Head of caudate nucleus (tissue), 42 donors: ENCODE results near the gene SPATA32.
"Not testable (repeated sequence)": the region's sequence is repeated elsewhere in the genome, so short reads cannot be mapped to it uniquely, and the experiment has no call there.

Experiments
- DNase-seq, 42 donors: peaks; one replicate each; pipeline versions ENCODE4 v3.0.0 to v3.0.0-alpha.2; 2020 to 2021; ENCODE audit warnings: mixed read lengths in 7 of 42
- intact Hi-C: fragments of 100-400 bp; cut with DNase I; formaldehyde crosslinking; loops from one replicate; pipeline ENCODE4 v1.15.0; 2022

SPATA32 gene

DNA sequence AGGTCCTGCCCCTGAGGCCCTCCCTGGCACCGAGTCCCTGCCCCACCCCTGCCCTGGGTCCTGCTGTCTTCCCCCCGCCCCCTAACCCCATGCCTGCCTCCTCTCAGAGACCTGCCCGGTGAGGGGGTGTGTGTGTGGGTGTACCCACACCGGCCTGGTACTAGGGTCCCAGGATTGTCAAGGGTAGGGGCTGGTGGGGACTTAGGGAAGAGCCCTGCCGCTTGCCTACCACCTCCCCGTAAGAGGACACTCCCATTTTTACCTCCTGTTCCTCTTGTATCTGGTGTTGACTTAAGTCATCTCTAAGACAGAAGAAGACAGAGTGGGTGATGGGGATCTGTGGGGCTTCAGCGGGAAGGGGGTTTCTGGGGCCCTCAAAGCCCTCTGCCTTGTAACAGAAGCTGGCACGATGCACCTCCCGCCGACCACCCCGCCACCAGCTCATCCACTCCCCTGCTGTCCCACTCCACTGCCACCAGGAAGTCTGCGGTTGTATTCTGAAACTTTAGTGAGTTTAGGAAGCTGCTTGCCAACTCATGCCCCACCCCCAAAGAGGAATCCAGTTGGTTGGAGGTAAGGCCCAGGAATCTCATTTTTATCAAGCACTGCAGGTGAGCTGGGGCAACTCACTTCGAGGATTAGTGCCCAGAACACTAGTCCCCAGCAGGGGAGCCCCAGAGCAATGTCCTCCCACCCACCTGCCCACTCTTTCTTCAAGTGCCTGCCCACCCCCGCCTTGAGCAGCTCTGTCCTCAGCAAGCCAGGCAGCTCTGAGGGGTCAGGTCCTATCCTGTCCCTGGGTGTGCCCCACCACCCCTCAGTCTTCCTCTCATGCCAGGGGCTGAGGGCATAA, 5.6 kb downstream of the SPATA32 start:
- no peak for DNase-seq
- intact Hi-C loops: no loop called here

DNA sequence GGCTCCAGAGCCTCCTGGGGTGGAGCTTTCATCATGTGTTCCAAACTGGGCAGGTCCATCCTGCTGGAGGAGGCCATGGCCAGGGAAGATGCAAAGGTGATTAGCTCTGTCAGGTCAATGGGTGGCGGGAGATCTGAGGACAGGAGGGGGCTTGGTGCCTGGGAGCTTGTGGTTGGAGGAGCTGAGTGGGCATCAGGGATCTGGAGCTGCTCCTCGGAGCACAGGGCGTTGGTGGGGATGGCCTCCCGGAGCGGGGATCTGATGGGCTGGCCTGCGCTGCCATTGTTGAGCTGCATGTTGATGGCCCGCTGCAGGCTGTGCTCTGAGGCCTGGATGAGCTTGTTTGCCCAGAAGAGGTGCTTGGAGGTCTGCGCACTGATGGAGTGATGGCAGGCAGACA, 6.5 kb downstream of the SPATA32 start:
- DNase-seq: no peak

DNA sequence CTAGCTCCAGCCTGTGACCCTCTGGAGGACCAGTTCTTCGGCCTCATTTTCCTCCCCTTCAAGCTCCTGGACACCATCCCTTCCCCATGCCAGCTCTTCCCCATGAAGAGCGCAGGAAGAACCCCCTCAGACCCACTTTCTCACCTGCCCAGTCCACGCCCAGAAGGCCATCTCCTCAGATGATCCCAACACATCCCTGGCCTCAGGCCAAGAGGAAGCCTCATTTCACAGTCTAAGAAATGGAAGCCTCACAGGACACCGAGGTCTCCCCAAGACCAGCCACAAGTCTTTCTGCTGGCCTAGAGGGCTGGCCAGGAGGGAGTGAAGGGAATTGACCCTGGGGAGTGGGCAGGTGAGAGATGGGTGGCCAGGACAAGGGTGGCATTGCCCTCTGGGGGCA, 8.0 kb downstream of the SPATA32 start:
- intact Hi-C loops: no loop called here
- no peak for DNase-seq

More for the DNA sequence above, 6.5 kb downstream of the SPATA32 start:
- intact Hi-C loops: no loop called here

DNA sequence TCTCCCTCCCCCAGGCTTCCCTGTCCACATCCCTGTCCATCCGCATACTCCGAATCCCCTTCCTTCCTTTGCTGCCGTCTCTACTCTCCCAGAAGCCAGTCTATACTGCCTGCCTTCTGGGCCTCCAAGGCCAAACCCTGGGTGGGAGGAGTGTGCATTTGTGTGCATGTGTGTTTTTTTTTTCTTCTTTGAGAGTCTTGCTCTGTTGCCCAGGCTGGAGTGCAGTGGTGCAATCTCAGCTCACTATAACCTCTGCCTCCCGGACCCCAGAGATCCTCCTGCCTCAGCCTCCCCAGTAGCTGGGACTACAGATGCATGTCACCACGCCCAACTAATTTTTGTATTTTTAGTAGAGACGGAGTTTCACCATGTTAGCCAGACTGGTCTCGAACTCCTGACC, 8.7 kb downstream of the SPATA32 start:
- intact Hi-C loops, DNase-seq: not testable (repeated sequence)

DNA sequence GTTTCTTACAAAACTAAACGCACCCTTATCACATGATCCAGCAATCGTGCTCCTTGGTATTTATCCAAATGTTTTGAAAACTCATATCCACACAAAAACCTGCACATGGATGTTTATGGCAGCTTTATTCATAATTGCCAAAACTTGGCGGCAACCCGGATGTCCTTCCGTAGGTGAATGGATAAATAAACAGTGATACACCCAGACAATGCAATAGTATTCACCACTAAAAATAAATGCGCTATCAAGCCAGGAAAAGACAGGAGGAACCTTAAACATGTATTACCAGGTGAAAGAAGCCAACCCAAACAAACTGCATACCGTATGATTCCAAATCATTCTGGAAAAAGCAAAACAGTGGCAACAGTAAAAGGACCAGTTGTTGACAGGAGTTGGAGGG, 10.0 kb downstream of the SPATA32 start:
- DNase-seq: no peak
- intact Hi-C loops: no loop called here

DNA sequence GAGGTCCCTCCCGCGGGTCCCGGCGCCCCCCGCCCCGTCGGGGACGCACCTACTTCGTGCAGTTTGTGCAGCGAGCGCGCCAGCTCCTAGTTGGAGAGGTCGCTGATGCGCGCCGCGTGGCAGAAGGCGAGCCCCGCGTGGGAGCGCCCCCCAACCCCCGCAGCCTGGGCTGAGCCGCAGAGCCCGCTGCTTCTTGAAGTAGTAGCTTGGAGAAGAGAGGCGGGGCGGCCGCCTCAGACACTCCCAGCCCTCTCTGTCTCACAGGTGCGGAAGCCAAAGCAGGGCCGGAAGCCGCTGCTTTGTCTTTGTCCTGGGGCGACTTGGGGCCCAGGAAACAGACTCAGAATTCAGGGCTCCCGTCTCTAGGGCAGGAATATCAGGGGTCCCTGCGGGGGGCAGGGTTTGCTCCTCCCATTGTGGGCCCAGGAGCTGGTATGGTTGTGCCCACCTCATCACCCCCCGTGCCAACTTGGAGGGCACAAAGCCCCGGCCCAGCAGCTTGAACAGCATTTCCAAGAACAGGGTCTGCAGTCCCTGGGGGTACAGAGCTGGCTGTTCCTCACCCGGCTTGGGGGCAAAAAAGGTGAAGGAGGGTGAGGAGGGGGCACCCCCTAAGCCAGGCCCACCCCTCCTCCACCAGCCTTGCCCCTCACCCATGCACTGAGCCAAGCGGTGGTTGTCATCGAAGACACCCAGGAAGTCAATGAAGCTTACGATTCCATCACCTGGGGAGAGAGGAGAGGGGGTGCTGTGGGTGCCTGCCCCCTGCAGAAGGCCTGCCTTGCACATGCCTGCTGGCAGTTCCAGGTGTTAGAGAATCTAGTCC, 13.5 kb downstream of the SPATA32 start:
- DNase-seq: peak in 30 of 42 donors; percentile 29 to 85 (median 54)
- intact Hi-C loops: no loop called here

DNA sequence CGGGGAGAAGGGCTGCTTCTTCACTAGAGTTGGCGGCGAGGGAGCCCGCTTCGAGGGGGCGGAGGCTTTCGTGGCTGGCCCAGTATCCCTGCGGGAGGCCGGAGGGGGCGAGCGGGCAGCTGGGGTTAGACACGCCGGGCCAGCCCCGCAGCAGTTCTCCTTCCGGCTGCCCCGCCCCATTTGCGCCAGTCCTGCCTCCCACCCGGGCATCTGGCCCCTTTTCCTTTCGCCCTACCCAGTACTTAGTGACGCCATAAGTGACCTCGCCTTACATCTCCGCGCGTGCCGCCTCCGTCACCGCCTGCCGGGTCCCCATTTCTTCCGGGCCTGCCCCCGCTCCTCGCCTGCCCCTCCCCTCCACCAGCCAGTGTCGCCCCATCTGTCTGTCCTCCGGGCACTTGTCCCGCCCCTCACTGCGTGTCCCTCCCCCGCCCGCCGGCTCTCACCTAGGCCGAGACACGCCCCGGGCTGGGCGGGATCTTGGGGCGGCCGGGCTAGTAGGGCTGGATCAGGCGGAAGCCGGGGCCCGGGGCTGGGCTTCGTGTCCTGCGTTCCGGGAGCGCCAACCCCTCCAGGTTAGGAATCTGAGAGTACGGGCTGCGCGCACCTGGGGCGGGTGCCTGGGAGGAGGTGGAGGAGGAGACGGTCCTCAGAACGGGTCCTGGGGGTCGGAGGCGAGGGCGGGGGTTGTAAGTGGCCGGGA, 14.3 kb downstream of the SPATA32 start:
- DNase-seq: peak in 28 of 42 donors; percentile 18 to 74 (median 50)
- intact Hi-C loops: no loop called here

DNA sequence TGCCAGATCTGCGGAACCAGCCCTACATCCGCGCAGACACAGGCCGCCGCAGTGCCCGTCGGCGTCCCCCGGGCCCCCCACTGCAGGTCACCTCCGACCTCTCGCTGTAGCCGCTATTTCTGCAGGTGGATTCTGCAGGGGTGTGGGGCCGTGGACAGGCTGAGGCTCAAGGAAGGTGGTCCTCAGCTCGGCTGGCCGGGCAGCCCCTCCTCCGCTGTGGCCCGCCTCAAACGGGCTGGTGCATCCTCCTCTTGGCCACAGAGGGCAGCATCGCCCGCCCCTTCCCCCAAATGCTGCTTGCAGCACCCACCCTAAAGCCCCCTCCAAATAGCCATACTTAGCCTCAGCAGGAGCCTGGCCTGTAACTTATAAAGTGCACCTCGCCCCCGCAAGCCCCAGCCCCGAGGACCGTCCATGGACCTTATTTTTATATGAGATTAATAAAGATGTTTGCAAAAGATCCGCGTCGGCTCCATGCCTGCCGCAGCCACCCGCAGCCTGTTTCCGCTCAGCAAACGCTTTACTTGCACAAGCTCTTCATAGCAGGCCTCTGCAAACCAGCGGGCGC, 14.9 kb downstream of the SPATA32 start:
- intact Hi-C loops: no loop called here
- peak in 8 of 42 donors; percentile 39 to 71 (median 49) for DNase-seq

DNA sequence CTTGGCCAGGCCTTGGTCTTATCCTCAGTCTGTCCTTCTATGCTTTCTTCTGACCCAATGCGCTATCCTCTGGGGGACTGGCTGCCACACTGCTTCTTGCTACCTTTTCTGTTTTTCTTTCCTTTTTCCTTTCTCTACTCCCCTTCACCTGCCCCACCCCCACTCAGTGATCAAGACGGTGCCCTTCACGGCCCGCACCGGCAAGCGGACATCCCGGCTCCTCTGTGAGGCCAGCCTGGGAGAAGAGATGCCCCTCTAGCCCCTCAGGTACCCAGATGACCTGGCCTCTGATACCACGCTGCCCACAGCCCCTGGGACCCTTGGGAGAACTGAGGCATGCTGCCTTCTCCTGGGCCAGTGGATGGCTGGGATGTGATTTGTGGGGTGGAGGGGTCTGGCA, 15.6 kb downstream of the SPATA32 start:
- no peak for DNase-seq
- intact Hi-C loops: no loop called here

DNA sequence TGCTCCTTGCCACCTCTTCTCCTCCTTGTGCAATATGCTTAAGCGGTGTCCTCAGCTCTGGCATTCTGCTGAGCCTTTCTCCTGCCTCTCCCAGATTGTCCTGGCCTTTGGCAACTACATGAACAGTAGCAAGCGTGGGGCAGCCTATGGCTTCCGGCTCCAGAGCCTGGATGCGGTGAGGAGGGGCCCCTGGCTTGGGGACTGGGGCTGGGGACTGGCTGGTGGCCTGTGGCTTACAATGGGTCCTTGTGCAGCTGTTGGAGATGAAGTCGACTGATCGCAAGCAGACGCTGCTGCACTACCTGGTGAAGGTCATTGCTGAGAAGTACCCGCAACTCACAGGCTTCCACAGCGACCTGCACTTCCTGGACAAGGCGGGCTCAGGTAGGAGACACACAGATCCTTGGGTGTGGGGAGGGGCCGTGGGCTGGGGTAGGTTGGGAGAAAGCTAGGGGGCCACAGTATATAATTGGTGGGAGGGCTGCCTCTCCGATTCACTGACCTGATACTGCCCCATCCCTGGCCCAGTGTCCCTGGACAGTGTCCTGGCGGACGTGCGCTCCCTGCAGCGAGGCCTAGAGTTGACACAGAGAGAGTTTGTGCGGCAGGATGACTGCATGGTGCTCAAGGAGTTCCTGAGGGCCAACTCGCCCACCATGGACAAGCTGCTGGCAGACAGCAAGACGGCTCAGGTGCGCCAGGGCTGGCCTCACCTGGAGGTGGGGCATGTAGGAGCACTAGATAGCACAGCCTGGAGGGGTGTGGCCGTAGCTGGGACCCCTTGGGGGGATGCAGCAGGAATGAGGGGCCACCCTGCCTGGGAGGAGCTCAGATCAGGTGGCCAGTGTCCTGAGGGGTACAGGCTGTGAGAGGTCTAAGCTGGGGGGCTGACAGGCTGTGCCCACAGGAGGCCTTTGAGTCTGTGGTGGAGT, 16.9 kb downstream of the SPATA32 start:
- intact Hi-C loops: no loop called here
- DNase-seq: no peak

DNA sequence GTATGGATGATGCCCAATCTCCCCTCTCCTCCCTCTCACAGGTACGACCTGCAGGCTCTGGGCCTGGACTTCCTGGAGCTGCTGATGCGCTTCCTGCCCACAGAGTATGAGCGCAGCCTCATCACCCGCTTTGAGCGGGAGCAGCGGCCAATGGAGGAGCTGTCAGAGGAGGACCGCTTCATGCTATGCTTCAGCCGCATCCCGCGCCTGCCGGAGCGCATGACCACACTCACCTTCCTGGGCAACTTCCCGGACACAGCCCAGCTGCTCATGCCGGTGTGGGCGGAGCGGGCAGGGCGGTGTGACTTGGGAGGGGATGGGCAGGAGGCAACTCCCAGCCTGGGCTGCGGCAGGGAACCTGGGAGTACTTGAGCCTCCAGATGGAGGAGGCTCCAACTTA, 18.1 kb downstream of the SPATA32 start:
- intact Hi-C loops: no loop called here
- no peak for DNase-seq

DNA sequence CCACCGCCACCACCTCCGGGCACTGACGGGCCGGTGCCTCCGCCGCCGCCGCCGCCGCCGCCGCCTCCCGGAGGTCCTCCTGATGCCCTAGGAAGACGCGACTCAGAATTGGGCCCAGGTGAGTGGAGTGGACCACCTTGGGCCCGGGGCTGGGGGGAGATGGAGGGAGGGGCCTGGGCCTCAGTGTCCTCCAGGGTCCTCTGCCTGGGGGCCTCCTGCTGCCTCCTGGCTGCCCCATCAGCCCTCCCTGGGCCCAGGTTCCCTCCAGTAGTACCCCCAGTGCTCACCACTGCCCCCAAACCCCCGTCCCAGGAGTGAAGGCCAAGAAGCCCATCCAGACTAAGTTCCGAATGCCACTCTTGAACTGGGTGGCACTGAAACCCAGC, 19.9 kb downstream of the SPATA32 start:
- intact Hi-C loops: no loop called here
- no peak for DNase-seq

DNA sequence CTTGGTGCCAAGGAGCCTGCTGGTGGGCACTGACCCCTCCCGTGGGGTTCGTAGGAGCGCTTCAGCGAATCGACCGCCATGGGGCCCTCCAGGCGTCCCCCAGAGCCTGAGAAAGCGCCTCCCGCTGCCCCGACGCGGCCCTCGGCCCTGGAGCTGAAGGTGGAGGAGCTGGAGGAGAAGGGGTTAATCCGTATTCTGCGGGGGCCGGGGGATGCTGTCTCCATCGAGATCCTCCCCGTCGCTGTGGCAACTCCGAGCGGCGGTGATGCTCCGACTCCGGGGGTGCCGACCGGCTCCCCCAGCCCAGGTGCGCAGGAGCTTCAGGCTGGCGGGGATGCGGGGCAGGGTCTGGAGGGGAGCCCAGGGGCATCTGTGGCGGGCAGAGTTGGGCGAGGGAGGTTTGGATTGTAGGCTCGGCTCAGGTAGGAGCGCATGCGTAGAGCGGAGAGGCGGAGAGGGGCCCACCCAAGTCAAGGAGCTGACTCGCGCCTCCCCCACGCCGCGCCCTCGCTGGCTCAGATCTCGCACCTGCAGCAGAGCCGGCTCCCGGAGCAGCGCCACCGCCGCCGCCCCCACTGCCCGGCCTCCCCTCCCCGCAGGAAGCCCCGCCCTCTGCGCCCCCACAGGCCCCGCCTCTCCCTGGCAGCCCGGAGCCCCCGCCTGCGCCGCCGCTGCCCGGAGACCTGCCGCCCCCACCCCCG, 20.4 kb downstream of the SPATA32 start:
- DNase-seq: peak; percentile 59 to 94 (median 83)
- intact Hi-C loops: no loop called here

DNA sequence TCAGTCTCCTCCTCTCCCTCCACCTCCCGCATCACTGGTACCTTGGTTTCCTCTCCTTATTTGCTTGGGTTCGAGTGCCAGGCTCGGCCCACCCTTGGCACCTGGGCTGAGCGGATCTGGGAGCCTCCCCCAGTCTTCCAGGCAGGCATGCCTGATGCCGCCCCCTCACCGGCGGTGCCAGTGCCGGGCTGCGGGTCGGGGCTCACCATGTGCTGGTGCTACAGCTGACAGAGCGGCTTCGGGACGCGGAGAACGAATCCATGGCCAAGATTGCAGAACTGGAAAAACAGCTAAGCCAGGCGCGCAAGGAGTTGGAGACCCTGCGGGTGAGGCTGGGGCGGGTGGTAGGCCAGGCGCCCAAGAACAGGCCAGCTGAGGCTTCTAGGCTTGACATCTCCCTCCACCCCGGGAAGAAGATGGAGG, 21.0 kb downstream of the SPATA32 start:
- DNase-seq: peak in 41 of 42 donors; percentile 44 to 90 (median 74)
- intact Hi-C loops: no loop called here

DNA sequence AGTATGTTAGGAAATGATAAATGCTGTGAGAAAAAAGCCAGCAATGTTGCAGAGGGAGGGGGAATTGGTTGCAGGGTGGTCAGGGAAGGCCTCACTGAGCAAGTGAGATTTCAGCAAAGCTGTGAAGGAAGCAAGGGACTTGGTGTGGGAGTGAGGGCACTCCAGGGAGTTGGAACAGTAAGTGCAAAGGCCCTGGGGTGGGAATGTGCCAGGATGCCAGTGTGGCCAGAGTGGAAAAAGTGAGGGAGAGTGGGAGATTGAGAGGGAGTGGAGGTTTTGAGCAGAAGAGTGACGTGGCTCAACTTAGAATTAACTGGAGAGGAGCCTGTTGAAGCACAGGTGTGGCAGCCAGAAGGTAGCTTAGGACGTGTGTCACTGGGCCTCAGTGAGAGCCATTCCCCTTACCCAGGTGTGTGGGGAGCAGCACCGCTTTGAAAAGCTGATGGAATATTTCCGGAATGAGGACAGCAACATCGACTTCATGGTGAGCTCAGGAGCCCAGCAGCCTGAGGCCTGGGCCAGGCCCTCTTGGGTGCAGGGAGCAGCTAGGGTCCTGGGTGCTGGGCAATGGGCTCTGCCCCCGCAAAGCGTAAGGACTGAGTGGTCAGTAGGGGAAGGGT, 23.6 kb downstream of the SPATA32 start:
- DNase-seq: no peak
- intact Hi-C loops: no loop called here

DNA sequence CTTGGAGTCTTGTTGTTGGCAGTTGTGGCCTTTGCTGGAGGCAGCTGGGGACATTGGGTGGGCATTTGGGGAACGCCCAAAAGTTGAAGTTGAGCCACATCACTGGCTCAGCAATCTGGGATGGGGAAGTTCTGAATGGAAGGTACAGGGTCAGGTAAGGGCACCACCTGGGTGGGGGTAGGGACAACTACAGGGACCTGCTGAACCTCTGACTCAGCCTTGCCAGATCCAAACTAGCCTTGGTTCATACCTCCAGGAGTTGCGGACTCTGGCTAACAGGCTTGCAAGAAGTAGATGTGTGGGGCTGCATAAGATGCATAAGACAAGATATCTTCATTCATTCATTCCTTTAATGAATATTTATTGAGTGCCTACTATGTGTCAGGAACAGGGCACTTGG, 24.2 kb downstream of the SPATA32 start:
- intact Hi-C loops: no loop called here
- no peak for DNase-seq

DNA sequence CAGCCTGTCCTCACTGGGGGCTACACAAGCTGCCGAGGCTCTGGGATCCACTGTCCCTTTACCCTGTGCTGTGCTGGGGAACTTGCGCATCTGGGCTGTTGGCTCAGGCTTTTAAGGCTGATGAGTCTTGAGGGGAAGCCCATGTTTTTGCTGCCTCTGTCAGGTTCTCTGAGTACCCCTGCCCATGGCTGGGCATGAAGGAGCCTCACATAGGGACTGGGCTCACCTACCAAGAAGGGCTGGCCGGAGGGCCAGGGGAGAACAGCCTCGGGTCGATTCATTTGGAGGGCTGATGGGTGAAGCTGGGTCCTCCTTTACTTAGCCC, 25.6 kb downstream of the SPATA32 start:
- intact Hi-C loops: no loop called here
- DNase-seq: no peak
